ENCODE results near the gene PGD.

Gene PGD

GRCh38 chr1:10424034-10424433 is 25.2 kb downstream of the PGD start (continued):
- TF ChIP-seq RBAK (tag by site-specific recombination; IDR thresholded peaks at IDR 0.05) = no peak

GRCh38 chr1:10424651-10425050 is 25.8 kb downstream of the PGD start:
- TF ChIP-seq ZNF335 (tag by site-specific recombination; conservative IDR thresholded peaks at IDR 0.05) = no peak
- TF ChIP-seq SALL2 (tag by site-specific recombination; IDR thresholded peaks at IDR 0.05; ENCODE audit: borderline replicate concordance) = no peak
- no peak for TF ChIP-seq ZNF148 (tag by site-specific recombination; IDR thresholded peaks at IDR 0.05; ENCODE audit: borderline replicate concordance)
- no peak for TF ChIP-seq ZSCAN23 (tag by site-specific recombination; IDR thresholded peaks at IDR 0.05)
- TF ChIP-seq ZNF580 (tag by site-specific recombination; IDR thresholded peaks at IDR 0.05) = no peak
- TF ChIP-seq SP3 (tag by site-specific recombination; IDR thresholded peaks at IDR 0.05) = no peak
- no peak for TF ChIP-seq TRIM28 (IDR thresholded peaks at IDR 0.05; ENCODE audit: borderline replicate concordance, low read length)
- TF ChIP-seq ZNF433 (tag by site-specific recombination; IDR thresholded peaks at IDR 0.05; ENCODE audit: low read depth) = no peak
- TF ChIP-seq REST (tag by site-specific recombination; IDR thresholded peaks at IDR 0.05) = no peak
- TF ChIP-seq ZNF600 (tag by site-specific recombination; IDR thresholded peaks at IDR 0.05) = no peak
- TF ChIP-seq KLF9 (tag by site-specific recombination; IDR thresholded peaks at IDR 0.05; ENCODE audit: low read depth) = no peak
- TF ChIP-seq SETDB1 (IDR thresholded peaks at IDR 0.05; ENCODE audit: insufficient read length, low read length) = no peak
- TF ChIP-seq PRDM6 (tag by site-specific recombination; IDR thresholded peaks at IDR 0.05) = no peak
- no peak for TF ChIP-seq PRDM10 (tag by site-specific recombination; IDR thresholded peaks at IDR 0.05)
- TF ChIP-seq SP2 (tag by site-specific recombination; IDR thresholded peaks at IDR 0.05) = no peak
- no peak for TF ChIP-seq MZF1 (tag by site-specific recombination; IDR thresholded peaks at IDR 0.05; ENCODE audit: borderline replicate concordance)
- no peak for TF ChIP-seq ZIC2 (tag by site-specific recombination; IDR thresholded peaks at IDR 0.05)
- TF ChIP-seq ZNF624 (tag by site-specific recombination; IDR thresholded peaks at IDR 0.05) = no peak
- TF ChIP-seq YY1 (tag by site-specific recombination; IDR thresholded peaks at IDR 0.05) = no peak
- no peak for TF ChIP-seq ZNF639 (tag by site-specific recombination; IDR thresholded peaks at IDR 0.05)

More at GRCh38 chr1:10424651-10425050, 25.8 kb downstream of the PGD start:
- Histone ChIP-seq H3K4me3 (ENCODE audit: low read depth, low read length) (no peak overlapping the region), H3K27ac (ENCODE audit: extremely low read depth, low read depth, low read length) (no peak overlapping the region), H3K4me1 (ENCODE audit: control insufficient read depth, insufficient read depth, low read length) (no peaks in the 10 kb centered on the region), H3K36me3 (ENCODE audit: control insufficient read depth in 2 of 2, insufficient read depth in 1 of 2, low read length in 2 of 2) (peaks cover 12 to 24% of the 10 kb centered on the region in 2 experiments), H3K9me3 (ENCODE audit: control insufficient read depth, insufficient read depth, low read depth, low read length) (no peaks in the 10 kb centered on the region)
- ChIA-PET CTCF (interaction anchor here (1.8 kb wide), 1 partner anchor 70 kb away, joined by 10 read pairs; no protein-coding TSS in a partner anchor), POLR2A (no interaction called here)
